HG02571 (cell line): ENCODE measurements around the gene RHD.
"Not testable (repeated sequence)": the region's sequence is repeated elsewhere in the genome, so short reads cannot be mapped to it uniquely, and the experiment has no call there.

Experiments used
- ATAC-seq: cut with Tn5 transposase; IDR thresholded peaks from one replicate; pipeline ENCODE4 v1.9.1; 2021; ENCODE audit warnings: mild to moderate bottlenecking, moderate library complexity; ENCODE audit not compliant: unreplicated experiment

Gene RHD

GRCh38 chr1:25302330-25302729, 30.0 kb downstream of the RHD start:
- ATAC-seq = not testable (repeated sequence)

- ATAC-seq = not testable (repeated sequence)
These were observed 32.6 kb downstream of the RHD start for GRCh38 chr1:25304936-25305335.

DNA sequence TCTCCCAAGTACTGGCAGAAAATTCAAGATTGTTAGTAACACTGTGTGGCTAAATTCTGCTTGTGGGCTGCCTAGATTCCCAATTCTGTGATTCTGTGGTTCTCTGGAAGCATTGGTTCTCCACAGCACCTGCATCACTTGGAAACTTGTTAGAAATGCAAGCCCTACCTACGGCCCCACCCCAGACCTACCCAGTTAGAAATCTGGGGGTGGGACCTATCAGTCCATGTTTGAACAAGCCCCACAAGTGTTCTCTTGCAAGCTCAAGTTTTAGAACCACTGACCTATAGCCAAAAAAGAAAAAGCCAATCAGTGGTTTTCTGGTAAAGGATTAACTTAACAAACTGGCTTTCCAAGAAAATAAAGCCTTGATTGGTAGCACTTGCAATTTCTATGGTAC, 35.9 kb downstream of the RHD start:
- not testable (repeated sequence) for ATAC-seq

DNA sequence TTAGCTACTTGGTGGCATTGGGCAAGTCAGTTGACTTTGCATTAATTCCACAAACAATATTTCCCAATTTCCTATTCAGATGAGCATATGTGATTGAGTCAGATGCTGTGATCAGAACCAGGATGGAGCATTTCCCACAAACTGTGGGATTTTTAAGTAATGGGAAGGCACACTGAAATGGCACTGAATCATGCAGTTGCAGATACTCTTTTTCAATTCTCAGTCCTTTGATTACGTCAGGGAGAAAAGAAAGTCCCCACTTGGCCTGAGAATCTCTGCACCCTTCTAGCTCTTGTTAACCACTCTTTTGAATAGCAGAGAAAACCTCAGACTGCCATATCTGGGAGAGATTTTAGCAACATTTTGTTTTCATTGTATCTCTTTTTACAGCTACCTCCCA, 36.8 kb downstream of the RHD start:
- not testable (repeated sequence) for ATAC-seq

DNA sequence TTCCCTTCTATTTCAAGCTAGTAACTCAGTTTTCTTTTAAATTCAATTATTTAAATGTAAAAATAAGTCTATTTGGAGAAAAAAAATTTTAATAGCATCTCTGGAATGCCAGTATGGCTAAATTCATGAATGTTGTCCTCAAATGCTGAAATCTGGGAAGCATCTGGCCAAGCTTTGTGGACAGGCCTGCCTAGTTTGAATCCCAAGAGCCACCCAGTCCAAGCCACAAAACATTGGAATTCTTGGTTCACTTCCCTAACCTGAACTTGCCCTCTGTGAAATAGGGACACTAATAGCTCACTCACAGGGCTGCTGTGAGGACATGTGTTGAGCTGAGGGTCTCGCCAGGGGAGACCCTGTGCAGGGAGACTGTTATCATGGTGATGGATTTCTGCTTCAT, 37.2 kb downstream of the RHD start:
- not testable (repeated sequence) for ATAC-seq

GRCh38 chr1:25312806-25313470, 40.6 kb downstream of the RHD start:
- ATAC-seq = not testable (repeated sequence)

DNA sequence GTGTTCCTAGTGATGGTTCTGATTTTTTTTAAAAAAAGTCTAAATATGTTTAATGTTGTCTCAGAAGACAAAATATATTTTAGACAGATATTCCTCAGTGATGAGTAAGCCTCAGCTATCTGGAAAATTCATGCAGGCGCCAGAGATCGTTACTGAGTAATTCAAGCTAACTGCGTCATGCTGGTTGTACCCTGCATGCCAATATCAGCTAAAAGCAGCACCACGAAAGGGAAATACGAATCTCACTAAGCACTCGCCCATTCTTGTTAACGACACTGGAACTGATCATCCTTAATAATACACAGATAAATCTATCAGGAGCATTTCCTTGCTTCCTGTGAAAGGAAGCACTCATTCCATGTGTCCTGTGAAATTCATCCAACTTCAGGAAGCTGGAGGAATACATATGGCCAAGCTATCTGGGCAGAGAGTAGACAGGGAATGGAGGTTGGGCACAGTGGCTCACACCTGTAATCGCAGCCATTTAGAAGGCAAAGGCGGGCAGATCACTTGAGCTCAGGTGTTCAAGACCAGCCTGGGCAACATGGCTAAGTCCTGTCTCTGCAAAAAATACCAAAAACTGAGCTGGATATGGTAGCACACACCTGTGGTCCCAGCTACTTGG, 48.1 kb downstream of the RHD start:
- ATAC-seq = not testable (repeated sequence)

- ATAC-seq = not testable (repeated sequence)
These were observed 49.8 kb downstream of the RHD start for GRCh38 chr1:25322127-25322526.

DNA sequence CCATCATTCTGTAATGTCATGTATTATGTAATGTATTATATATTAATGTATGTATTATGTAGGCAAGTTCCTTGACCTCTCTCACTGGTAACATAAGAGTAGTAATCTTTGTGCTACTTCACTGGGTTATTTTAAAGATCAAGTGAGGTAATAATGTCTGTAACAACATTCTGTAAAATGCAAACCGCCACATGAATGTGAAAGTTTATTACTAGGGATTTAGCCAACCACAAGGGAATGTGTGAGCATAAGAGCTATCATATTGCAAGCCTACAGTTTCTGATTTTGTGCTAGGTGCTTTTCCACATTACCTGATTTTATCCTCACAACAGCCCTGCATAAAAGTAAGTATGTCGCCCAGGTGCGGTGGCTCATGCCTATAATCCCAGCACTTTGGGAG, 52.1 kb downstream of the RHD start:
- not testable (repeated sequence) for ATAC-seq

DNA sequence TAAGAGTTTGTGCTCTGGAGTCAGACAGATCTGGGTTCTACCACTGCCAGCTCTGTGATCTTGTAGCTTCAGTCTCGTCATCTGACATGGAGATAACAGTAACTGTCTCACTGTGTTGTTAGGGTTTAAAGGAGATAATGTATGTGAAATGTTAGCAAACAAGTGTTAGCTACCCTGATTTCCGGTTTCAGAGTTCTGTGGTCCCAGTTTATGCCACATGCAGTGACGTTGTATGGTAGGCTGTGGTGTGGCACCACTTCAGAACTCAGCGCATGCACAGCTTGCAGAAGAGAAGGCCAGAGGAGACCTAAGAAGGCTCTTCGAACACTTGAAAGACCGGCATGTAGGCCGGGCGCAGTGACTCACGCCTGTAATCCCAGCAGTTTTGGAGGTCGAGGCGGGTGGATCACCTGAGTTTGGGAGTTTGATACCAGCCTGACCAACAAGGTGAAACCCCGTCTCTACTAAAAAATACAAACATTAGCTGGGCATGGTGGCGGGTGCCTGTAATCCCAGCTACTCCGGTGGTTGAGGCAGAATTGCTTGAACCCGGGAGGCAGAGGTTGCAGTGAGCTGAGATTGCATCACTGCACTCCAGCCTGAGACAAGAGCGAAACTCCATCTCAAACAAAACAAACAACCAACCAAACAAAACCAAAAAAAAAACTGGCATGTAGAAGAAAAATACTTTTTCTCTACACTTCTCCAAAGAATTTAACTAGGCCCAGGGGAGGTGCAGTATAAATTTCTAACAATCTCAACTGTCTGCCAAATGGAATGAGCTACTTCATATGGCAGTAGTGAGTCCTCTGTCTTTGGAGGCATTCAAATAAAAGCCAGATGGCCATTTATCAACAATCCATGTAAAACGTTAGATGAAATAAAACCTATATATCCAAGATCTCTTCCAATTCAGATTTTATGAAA, 55.8 kb downstream of the RHD start:
- not testable (repeated sequence) for ATAC-seq

DNA sequence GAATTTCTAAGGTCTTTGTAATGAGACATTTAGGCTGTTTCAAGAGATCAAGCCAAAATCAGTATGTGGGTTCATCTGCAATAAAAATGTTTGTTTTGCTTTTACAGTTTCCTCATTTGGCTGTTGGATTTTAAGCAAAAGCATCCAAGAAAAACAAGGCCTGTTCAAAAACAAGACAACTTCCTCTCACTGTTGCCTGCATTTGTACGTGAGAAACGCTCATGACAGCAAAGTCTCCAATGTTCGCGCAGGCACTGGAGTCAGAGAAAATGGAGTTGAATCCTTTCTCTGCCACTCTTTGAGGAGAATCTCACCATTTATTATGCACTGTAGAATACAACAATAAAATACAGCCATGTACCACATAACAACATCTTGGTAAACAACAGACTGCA, 56.5 kb downstream of the RHD start:
- ATAC-seq = not testable (repeated sequence)

GRCh38 chr1:25329336-25329735, 57.0 kb downstream of the RHD start:
- ATAC-seq = not testable (repeated sequence)

DNA sequence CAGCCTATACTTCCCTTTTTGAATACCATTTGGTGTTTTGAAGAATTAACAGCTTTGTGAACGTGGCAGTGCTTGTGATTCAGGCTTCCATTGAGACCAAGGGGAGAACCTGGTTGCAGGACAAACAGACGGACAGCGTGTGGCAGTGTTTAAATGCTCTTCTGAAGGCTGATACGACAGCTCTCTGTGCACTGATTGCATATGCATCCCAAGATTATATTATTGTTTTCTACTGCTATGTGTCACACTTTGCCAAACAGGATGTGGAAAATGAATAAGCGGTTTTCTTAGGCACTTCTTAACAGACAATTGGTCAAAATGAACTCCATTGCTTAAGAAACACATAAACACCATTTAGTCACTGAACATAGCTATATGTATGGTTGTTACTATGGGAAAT, 57.6 kb downstream of the RHD start:
- not testable (repeated sequence) for ATAC-seq

- ATAC-seq = not testable (repeated sequence)
These were observed 64.6 kb downstream of the RHD start for GRCh38 chr1:25336922-25337354.

- ATAC-seq = peak; percentile 42
These were observed 65.3 kb downstream of the RHD start for GRCh38 chr1:25337483-25338187.

- ATAC-seq = peak; percentile 70
These were observed 66.1 kb downstream of the RHD start, which contains the start of gene TMEM50A for GRCh38 chr1:25338188-25338981. TSS of gene TMEM50A (plus strand) at chr1:25338334. CDS start at chr1:25340487, 2,153 bp downstream.

- ATAC-seq = no peak
These were observed 66.7 kb downstream of the RHD start for GRCh38 chr1:25338986-25339385.

- ATAC-seq = no peak
These were observed 69.4 kb downstream of the RHD start for GRCh38 chr1:25341746-25342145.

GRCh38 chr1:25342846-25343245, 70.5 kb downstream of the RHD start:
- ATAC-seq = no peak

DNA sequence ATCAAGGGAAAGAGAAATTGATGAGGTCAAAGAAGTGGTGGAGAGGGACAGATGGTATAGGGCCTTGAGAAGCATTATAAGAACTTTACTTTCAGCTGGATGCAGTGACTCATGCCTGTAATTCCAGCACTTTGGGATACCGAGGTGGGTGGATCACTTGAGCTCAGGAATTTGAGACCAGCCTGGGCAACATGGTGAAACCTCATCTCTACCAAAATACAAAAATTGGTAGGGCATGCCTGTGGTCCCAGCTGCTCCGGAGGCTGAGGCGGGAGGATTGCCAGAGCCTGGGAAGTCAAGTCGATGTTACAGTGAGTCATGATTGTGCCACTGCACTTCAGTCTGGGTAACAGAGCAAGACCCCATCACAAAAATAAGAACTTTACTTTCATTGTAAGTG, 71.6 kb downstream of the RHD start:
- ATAC-seq = no peak
